HG03342 (cell line): ENCODE data around the gene SORT1.
"Not testable (repeated sequence)": the region's sequence is repeated elsewhere in the genome, so short reads cannot be mapped to it uniquely, and the experiment has no call there.

Experiments
- ATAC-seq: cut with Tn5 transposase; IDR thresholded peaks from one replicate; pipeline ENCODE4 v1.9.1; 2021; ENCODE audit warnings: mild to moderate bottlenecking, moderate library complexity; ENCODE audit not compliant: unreplicated experiment

SORT1 gene

GRCh38 chr1:109397581-109398342, at the start of gene SORT1:
SORT1 (minus strand) TSS chr1:109397918; CDS start chr1:109397892, 26 bp downstream.
- ATAC-seq = peak; percentile 66

DNA sequence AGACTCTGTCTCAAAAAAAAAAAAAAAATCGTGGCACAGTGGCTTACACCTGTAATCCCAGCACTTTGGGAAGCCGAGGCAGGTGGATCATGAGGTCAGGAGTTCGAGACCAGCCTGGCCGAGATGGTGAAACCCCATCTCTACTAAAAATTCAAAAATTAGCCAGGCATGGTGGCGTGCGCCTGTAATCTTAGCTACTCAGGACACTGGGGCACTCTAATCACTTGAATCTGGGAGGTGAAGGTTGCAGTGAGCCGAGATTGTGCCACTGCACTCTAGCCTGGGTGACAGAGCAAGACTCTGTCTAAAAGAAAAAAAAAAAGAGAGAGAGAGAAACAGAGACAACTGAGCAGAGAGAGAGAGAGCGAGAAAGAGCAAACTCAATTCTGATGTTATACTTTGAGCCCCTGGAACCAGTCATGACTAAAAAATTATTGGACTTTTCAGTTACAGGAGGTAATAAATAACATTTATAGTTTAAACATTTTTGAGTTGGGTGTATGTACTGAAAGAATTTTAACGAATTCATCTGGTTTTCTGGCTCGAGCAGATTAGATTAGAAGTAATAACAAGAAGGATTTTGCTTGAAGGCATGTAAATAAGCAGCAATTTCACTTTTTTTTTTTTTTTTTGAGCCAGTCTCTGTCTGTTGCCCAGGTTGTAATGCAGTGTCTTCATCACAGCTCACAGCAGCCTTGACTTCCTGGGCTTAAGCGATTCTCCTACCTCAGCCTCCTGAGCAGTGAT, 48.4 kb upstream of the SORT1 start:
- not testable (repeated sequence) for ATAC-seq

DNA sequence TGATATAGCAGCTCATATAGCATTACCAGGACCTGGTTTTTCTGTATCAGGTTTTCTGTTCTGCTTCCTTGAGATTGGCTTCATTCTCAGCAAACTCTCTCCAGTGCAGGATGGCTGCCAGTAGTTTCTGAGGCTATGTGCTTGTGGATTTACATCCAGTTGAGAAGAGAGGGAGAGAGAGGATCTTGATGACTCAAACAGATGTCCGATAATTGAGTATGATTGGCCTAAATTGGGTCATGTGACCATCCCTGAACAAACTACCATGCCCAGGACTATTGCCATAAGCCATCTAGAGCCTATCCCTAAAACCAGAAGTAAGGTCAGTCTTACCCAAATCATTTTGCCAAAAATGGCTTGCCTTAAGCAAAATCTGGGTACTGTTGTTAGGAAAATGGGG, 46.6 kb upstream of the SORT1 start:
- ATAC-seq = no peak

DNA sequence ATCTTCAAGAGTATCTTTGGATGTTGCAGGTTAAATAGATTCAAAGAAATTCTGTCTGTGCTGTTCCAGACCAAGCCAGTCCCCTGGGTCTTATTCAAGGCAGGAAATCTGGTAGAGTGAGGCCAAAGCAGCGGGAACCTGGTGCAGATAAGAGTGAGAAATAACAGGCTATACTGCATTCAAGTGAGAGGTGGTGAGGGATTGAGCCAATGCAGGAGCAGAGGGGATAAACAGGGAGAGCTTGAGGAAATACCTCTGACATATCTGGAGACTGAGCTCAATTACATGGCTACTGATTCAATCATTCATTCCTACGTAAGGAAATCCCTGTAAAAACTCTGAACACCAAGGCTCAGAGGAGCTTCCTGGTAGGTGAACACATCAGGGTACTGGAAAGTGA, 45.8 kb upstream of the SORT1 start:
- no peak for ATAC-seq

GRCh38 chr1:109441069-109441468, 43.4 kb upstream of the SORT1 start:
- ATAC-seq = no peak

DNA sequence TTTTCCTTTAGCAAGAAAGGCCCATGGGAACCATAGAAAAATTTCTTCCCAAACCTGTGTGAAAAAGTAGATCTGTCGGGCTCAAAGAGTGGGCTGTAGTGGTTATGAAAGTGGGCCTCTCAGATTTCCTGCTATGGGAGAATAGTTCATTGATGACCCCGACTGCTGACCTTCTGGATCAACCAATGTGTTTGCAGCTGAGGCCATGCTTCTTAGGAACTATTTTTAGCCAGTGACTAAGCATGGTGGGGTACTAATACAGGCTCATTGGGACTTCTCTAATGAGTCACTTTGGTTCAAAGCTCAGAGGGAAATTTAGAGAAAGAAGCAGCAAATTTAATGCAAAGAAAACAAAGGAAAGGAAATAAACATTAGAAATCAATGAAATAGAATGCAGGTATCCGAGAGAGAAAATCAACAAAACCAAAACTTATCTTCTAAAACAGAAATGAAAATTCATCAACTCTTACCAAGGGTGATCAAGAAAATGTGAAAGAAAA, 41.1 kb upstream of the SORT1 start:
- ATAC-seq = no peak

DNA sequence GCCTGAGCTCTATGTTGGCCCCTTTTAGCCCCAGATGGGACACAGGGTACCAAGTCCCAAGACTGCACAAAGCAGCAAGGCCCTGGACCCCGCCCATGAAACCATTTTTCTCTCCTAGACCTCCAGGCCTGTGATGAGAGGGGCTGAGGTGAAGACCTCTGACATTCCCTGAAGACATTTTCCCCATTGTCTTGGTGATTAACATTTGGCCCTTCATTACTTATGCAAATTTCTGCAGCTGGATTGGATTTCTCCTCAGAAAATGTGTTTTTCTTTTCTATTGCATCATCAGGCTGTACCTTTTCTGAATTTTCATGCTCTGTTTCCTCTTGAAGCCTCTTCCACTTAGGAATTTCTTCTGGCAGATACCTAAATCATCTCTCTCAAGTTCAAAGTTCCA, 36.8 kb upstream of the SORT1 start:
- no peak for ATAC-seq

- ATAC-seq = no peak
These were observed 35.6 kb upstream of the SORT1 start for GRCh38 chr1:109433322-109433721.

DNA sequence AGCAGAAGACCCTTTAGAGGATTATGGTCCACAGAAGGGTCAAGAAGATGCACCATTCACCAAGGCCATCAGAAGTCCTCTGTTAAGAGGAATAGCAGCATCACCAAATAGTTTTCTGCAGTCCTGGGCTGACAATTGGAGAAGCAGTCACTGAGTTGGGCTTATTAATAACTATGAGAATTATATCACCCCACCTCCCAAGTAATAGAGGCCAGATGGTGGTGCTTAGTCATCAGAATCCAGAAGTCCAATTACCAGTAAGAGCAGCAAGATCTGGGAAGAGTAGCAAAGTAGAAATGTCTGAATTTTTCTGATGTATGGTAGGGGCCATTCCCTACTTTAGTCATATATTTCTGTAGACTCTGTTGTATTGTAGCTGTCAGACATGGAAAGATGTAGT, 34.6 kb upstream of the SORT1 start:
- no peak for ATAC-seq

DNA sequence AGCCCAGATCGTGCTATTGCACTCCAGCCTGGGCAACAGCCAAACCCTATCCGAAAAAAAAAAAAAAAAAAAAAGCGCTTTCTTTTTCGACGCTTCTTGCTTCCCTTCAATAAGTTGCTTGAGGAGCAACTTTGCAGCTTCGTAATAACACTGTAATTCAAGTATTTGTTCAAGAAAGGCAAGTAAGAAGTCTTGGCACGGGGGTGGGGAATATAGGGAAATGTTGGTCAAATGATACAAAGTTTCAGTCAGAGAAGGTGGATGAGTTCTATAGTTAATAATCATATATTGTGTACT, 29.4 kb upstream of the SORT1 start:
- ATAC-seq = no peak

GRCh38 chr1:109426281-109427170, 28.8 kb upstream of the SORT1 start, which contains the start of gene PSMA5:
PSMA5 (minus strand) TSS chr1:109426448; CDS start chr1:109426330, 118 bp downstream.
- peak; percentile 94 for ATAC-seq

DNA sequence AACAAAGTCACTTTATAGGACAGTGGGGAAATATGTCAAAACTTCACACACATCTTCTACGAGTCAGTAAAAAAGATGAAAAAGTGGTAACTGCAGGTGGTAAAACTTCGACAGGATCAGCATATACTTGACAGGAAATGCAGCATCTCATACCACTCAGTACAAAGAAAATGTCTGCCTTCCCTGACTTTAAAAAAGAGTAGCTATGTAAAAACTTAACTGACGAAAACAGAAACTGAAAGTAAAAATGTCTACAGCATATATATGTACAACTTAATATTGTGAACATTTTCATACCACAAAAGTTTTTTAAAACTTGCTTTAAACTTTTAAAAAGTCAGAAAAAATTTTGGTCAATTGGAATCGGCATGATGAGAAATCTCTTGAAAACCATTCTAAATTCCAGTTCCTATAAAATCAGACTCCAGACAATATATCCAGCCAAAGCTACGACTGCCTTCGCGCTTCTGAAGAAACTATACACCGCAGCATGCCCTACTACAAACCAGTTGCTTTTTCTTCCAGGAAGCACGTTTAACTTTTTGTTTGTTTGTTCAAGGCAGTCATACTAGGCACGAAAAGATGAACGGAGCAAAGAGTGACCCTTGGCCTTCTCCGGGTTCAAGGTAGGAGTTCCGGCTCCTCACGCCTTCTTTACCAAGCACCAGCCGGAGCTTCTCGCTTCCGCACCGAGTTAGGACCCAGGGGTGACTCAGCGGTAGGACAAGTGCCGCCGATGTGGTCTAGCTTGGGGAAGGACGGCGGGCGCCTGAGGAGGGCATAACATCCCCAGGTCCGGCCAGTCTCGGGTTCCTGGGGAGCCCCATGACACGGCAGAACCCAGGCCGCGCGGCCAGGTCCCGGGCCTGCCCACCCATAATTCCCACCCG, 27.9 kb upstream of the SORT1 start:
- peak; percentile 32 for ATAC-seq

- ATAC-seq = no peak
These were observed 25.8 kb upstream of the SORT1 start for GRCh38 chr1:109423498-109423897.

- ATAC-seq = no peak
These were observed 14.8 kb upstream of the SORT1 start for GRCh38 chr1:109412551-109412950.

- ATAC-seq = no peak
These were observed 7.1 kb upstream of the SORT1 start for GRCh38 chr1:109404838-109405237.

- ATAC-seq = no peak
These were observed 4.3 kb upstream of the SORT1 start for GRCh38 chr1:109402025-109402424.

DNA sequence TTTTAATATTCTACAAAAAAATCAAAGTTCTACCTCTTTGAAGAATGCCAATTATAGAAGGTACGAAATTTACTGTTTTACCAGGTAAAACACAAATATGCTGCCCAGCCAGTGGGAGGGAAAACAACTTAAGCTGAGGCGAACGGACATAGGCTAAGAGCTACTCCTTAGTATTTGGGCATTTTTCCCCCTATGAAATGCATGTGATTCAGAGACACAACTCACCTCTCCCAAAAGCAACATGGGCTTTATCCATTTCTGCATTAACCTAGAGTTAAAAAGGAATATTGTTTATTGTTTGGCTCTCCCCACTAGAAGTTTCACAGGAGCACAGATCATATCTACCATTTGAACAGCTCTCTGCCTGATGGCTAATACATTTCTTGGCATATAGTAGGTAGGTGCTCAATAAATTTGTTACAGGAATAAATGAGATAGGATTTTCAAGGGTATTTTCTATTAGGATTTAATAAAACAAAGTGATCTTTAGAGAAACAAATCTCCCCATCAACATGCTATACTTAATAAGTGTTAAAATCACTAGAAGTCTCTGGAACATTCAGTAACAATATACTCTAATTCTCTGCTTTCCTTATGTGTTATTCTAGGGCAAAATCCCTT, 2.4 kb upstream of the SORT1 start:
- ATAC-seq = no peak

DNA sequence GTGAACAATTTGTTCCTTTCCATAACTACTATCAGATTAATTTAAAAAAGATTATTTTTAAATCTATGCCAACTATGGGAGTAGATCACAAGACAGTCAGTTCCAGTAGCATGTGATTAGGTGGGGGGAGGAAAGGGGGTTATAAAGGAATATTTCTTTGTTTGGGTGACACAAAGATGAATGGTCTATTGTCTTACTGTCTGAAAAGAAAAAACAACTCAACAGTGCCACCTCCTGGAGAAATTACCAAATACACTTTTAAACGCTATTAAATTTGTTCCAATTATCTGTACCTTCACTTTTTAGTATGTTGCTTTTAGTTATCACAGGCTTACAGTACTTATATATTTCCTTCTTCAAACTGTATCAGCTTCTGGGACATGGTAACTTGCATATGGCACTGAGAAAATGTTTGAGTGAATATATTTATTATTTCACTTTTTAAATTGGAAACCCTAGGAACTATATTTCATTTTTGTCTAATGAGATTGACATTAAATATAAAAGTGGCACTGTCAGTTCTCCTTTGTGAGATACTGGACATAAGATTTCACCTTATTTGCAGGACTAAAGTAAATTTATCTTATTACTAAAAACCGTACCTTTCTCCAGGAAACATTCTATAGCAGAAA, 1.7 kb upstream of the SORT1 start:
- ATAC-seq = no peak
